Activated naive CD8-positive, alpha-beta T cell (primary cell): ENCODE results near the gene DOCK9.
"Not testable (repeated sequence)": the region's sequence is repeated elsewhere in the genome, so short reads cannot be mapped to it uniquely, and the experiment has no call there.

ENCODE experiments used
- H3K27ac Mint-ChIP-seq: one replicate; pipeline ENCODE4 v1.8.0; 2021; ENCODE audit warnings: mixed read lengths
- H3K27me3 Mint-ChIP-seq: one replicate; pipeline ENCODE4 v1.8.0; 2021; ENCODE audit warnings: mixed read lengths
- H3K36me3 Mint-ChIP-seq: one replicate; pipeline ENCODE4 v1.8.0; 2021; ENCODE audit warnings: mixed read lengths
- H3K4me1 Mint-ChIP-seq: one replicate; pipeline ENCODE4 v1.8.0; 2021; ENCODE audit warnings: low read depth, mixed read lengths
- H3K4me3 Mint-ChIP-seq: one replicate; pipeline ENCODE4 v1.8.0; 2021; ENCODE audit warnings: mild to moderate bottlenecking, mixed read lengths
- H3K9me3 Mint-ChIP-seq: one replicate; pipeline ENCODE4 v1.8.0; 2021; ENCODE audit warnings: low read depth, mixed read lengths

Gene DOCK9

DNA sequence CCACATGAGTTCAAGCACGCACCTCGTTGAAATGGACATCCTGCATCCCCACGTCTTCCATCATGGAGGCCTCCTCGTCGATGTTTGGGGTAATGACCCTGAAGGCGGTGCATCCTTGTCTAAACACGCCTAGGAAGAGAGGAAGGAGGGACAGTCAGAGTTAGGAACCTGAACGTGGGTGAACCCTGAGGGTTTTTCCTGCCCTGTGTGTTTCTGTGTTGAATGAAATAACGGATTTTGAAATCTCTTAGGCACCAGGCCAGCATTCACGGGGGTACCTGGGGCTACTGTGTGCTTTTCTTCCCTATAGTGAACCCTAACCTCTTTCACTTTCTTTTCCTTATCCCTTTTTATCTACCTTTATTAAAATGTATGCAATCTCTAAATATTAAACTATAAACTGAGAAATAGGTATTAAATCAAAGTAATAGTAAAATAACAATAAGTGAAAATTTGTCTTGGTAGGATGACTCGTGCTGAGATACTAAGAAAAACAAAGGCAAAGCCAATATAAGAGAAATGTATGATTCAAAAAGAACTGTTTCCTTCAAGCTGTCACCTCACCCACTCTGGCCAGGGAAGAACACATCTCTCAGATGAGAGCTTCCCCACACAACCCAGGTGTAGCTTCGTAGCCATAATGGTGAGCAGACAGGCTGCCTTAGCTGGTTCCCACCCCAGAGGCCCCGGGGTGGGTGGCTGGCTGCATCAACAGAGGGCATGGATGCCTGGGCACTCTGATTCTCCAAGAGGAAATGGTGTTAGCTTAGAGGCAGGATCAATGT, 153.3 kb downstream of the DOCK9 start:
- Mint-ChIP-seq H3K36me3 (peaks cover 26% of the 10 kb centered on the region), H3K4me3 (no peak overlapping the region), H3K27me3 (no peaks in the 10 kb centered on the region), H3K9me3 (no peaks in the 10 kb centered on the region), H3K27ac (no peak overlapping the region), H3K4me1 (peaks cover 10% of the 10 kb centered on the region)

DNA sequence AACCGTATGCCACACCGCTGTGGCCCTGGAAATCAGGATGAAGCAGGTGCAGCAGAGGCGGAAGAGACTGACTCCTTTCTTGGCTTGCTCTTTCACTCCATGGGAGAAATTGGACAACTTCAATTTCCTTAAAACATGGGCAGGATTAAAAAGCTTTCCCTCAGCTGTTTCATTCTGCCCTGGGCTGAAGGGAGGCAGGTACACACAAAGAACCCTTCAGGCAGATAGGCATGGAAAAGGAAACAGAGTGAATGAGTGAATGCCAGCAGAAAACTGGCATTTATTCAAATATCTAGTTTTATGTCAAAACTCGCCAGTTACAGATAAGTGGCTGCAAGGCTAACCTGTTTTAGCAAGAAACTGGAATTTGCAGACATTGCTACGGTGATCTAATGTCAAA, 154.4 kb downstream of the DOCK9 start:
- H3K27ac Mint-ChIP-seq: no peak overlapping the region
- H3K27me3 Mint-ChIP-seq: no peaks in the 10 kb centered on the region
- peaks cover 18% of the 10 kb centered on the region for H3K36me3 Mint-ChIP-seq
- H3K9me3 Mint-ChIP-seq: no peaks in the 10 kb centered on the region
- H3K4me1 Mint-ChIP-seq: peaks cover 10% of the 10 kb centered on the region
- H3K4me3 Mint-ChIP-seq: no peak overlapping the region

DNA sequence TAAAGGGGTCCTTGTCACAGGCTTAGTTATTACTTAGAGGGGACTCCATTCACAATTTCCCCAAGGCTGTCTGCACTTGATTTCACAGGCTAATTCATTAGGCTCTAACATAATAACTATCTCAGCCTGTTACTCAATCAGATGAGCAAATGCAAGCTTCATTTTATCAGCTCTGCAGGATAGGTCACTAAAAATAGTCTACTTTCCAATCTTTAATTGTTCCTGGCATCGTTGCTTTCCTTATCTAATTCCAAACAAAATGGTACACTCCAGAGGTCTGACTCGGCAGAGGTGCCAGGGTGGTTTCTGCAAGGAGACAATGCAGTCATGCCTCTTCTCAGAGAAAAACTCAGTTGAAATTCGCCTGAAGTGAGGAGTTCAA, 155.6 kb downstream of the DOCK9 start:
- Mint-ChIP-seq H3K4me3 (no peak overlapping the region), H3K27ac (no peak overlapping the region), H3K27me3 (no peaks in the 10 kb centered on the region), H3K4me1 (peaks cover 10% of the 10 kb centered on the region), H3K36me3 (peaks cover 15% of the 10 kb centered on the region), H3K9me3 (no peaks in the 10 kb centered on the region)

DNA sequence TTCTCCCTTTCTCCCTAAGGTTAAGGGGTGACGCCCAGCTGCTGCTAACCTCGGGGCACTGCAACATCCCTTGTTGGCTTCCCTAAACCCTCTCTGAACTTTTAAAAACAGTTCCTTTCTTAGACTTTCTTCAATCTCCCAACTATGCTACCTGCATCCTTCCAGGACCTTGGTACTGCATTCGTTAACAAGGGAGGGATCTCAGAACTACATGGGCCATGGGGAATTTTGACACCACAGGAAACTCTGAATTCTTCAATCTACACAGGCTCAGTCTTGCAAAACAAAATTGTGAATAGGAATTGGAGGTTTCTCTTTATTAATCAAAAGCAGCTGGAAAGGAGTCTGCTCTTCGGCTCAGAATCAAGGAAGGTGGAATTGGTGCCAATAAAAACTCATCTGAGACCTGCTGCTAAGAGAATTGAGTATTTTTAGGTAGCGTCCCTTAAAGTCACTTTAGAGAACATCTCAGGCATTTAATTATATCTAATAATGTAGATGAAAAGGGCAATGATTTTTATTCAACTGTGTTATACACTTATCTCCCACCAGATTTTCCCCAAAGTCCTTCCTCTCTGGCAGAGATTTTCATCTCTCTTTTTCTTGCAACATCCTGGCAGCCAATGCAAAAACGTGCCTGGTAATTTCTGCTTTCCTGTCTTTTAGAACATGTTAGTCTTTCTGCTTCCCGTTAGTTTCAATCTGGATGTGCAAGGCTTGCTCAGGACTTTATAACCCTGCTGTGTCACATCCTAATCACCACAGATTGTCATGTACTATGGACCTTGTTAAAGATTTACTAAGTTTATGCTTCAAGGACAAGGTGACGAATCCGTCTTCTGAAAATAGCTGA, 156.3 kb downstream of the DOCK9 start:
- no peaks in the 10 kb centered on the region for H3K9me3 Mint-ChIP-seq
- H3K36me3 Mint-ChIP-seq: peaks cover 15% of the 10 kb centered on the region
- H3K27ac Mint-ChIP-seq: no peak overlapping the region
- peaks cover 8% of the 10 kb centered on the region for H3K4me1 Mint-ChIP-seq
- no peak overlapping the region for H3K4me3 Mint-ChIP-seq
- no peaks in the 10 kb centered on the region for H3K27me3 Mint-ChIP-seq

DNA sequence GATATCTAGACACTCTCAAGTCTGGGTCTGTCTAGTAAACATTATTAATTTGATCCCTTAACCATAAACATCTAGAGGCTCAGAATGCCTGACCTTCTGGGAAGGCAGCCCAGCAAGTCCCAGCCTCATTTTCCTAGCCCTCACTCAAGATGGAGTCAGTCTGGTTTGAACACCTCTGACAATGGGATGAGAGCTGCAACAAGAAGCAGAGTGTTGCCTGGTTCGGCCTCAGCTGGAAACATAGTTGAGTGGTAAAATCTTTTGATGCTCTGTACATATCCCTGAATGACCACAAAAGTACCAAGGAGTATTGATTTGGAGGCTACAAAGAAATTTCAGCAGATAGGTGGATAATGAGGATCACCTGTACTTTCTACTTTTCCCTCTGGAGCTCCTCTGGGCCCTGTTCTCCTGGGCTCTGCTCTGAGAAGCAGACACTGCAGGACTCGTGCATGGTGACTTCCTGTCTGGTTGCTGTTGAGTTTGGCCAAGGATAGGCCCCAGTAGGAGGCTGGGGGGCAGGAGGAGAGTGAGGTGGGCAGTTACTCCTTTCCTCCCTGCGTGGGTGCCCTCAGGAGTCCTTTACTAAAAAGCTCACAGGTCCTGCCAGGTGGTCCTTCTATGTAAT, 157.0 kb downstream of the DOCK9 start:
- Mint-ChIP-seq H3K36me3 (peaks cover 19% of the 10 kb centered on the region), H3K27me3 (no peaks in the 10 kb centered on the region), H3K4me3 (no peak overlapping the region), H3K27ac (no peak overlapping the region), H3K9me3 (no peaks in the 10 kb centered on the region), H3K4me1 (peaks cover 2% of the 10 kb centered on the region)

DNA sequence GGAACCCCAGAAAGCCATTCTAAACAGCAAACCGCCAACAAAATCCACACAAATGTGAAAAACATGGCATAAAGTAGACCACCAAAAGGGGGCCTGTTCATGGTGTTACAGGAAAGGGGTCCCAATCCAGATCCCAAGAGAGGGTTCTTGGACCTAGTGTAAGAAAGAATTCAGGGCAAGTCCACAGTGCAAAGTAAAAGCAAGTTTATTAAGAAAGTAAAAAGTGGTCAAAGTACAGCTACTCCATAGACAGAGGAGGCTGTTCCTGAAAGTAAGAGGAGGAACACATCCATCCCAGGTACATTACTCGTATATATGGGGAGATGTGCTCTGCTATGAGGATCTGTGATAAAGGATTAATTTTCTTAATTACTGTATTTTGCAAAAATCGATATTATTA, 157.6 kb downstream of the DOCK9 start:
- Mint-ChIP-seq H3K9me3 (no peaks in the 10 kb centered on the region), H3K4me3 (no peak overlapping the region), H3K36me3 (peaks cover 19% of the 10 kb centered on the region), H3K27me3 (no peaks in the 10 kb centered on the region), H3K4me1 (peaks cover 2% of the 10 kb centered on the region), H3K27ac (no peak overlapping the region)

DNA sequence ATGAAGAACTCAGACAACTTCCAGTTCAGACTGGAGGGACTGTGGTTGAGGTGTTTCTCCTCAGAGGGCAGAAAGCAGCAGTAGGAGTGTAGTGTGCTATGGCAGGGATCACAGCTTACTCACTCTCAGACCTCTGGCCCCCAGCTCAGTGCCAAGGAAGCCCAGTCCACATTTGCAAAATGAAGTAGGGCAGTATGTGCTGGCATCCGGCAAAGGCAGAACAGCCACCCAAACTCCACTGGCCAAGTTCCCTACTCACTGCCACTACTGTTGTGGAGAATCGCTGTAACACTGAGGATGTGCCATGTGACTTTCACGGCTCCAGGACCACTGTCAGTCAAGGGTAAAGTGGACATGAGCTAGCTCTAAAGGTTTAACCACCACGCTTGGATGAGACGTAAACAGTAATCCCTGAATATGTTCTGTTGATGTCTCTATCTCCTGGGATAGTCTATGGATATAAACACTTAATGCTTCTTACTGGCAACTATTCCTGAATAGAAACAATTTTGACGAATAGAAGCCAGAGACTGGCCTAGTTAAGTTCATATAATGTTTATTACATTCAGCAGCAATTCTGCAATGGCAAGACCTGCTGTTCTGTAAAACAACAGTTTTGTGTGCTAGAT, 158.4 kb downstream of the DOCK9 start:
- Mint-ChIP-seq H3K27me3 (no peaks in the 10 kb centered on the region), H3K36me3 (peaks cover 16% of the 10 kb centered on the region), H3K9me3 (no peaks in the 10 kb centered on the region), H3K4me1 (no peaks in the 10 kb centered on the region), H3K4me3 (no peak overlapping the region), H3K27ac (no peak overlapping the region)

DNA sequence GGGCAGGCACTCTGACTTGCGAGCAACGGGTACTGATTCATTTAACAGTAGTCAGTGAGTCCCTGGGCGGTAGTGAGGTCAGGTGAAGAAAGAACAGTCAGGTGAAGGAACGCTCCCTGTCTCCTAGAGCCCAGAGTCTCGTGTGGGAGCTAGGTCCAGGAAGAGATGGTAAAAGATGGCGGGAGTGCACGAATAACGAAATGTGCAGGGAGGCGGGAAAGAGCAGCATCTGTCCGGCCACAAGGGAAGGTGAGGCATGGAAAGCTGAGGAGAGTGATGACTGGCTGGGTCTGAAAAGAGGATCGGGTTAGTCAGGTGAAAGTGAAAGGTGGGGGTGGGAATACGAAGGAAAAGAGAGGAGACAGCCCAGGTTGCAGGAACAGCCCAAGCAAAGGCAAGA, 161.5 kb downstream of the DOCK9 start:
- Mint-ChIP-seq H3K4me3 (no peak overlapping the region), H3K4me1 (no peaks in the 10 kb centered on the region), H3K36me3 (peaks cover 7% of the 10 kb centered on the region), H3K9me3 (no peaks in the 10 kb centered on the region), H3K27me3 (no peaks in the 10 kb centered on the region), H3K27ac (no peak overlapping the region)

DNA sequence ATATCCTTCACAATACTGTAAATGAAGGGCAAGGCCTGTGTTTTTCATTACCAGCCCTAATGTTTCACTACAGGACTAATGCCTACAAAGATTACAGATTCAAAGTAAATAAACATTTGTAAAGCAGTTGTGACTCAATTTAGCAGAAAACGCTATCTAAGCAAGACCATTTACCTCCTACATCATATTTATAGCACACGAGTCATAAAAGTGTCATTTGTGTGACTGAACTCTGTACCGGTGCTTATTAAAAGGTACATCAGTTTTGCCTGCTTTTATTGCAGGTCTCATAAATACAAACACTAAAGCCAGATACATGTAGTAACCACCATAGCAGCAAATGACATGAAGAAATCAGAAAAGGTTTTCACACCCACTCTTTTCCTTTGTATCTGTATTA, 163.9 kb downstream of the DOCK9 start:
- Mint-ChIP-seq H3K4me3 (no peak overlapping the region), H3K27ac (no peak overlapping the region), H3K9me3 (no peaks in the 10 kb centered on the region), H3K36me3 (peaks cover 13% of the 10 kb centered on the region), H3K4me1 (no peaks in the 10 kb centered on the region), H3K27me3 (no peaks in the 10 kb centered on the region)

DNA sequence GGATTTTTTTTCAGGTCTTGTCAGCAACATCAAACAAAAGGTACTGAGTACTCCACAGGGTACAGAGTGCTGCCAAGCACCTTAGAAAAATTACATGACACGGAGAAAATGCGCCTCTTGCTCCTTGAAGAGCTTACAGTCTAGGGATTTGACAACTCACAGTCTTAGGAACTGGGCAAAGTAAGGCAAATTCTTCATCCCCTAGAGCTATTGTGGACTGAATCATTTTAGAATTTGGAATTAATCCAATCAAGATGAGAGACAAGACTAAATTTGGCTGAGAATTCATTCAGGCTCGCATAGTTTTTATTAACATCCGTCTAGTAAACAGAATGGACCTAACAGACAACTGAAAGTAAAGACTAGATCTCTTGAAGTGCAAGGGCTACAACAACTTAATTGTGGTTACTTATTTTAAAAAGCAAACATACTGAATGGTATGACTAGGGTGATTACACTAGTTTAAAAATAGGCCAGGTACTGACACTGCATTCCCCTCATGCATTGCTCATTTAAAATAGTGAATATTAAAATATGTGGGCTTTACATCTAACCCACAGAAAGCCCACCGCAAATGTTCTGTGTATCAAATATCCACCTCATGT, 165.6 kb downstream of the DOCK9 start:
- H3K27ac Mint-ChIP-seq, H3K9me3 Mint-ChIP-seq, H3K4me3 Mint-ChIP-seq, H3K27me3 Mint-ChIP-seq, H3K4me1 Mint-ChIP-seq: not testable (repeated sequence)
- peaks cover 17% of the 10 kb centered on the region for H3K36me3 Mint-ChIP-seq

DNA sequence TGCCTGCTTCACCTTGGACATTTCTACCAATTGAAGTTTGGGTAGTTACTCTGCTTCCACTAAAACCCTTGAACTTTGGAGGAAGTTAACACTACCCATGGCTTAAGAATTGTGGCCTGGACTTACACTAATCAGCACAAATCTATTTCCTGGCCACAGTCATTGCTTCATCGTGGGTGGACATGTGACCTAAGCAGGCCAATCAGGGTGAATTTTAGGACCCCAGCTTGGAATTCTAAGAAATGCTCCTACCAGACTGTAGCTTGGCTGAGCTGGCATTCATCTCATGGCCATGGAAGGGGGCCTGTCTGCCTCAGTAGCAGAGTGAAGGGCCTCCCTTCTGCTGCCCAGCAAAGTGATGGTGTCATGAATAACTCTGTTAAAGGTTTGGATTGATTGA, 167.1 kb downstream of the DOCK9 start:
- Mint-ChIP-seq H3K27me3 (no peaks in the 10 kb centered on the region), H3K36me3 (peaks cover 12% of the 10 kb centered on the region), H3K4me1 (no peaks in the 10 kb centered on the region), H3K4me3 (no peak overlapping the region), H3K9me3 (no peaks in the 10 kb centered on the region), H3K27ac (no peak overlapping the region)

DNA sequence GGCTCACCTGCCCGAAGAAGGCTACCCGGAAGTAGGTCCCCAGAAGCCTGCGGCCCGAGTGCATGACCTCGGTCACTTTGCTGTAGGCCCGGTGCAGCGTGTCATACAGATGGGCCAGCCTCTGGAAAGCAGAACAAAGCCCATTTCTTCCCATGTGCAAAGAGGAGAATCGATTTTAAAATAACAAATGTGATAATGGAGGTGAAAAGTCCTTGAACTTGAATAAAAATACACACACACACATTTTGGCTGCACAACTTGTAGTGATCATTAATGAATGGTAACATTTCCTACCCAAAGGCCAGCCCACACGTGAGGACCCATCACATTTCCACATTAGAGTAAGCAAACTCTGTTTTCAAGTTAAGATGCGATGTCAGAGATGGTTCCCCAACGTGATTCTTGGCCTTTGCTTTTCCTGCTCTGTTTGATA, 168.5 kb downstream of the DOCK9 start:
- Mint-ChIP-seq H3K9me3 (no peaks in the 10 kb centered on the region), H3K27ac (no peak overlapping the region), H3K4me3 (no peak overlapping the region), H3K36me3 (peaks cover 17% of the 10 kb centered on the region), H3K27me3 (no peaks in the 10 kb centered on the region), H3K4me1 (no peaks in the 10 kb centered on the region)

DNA sequence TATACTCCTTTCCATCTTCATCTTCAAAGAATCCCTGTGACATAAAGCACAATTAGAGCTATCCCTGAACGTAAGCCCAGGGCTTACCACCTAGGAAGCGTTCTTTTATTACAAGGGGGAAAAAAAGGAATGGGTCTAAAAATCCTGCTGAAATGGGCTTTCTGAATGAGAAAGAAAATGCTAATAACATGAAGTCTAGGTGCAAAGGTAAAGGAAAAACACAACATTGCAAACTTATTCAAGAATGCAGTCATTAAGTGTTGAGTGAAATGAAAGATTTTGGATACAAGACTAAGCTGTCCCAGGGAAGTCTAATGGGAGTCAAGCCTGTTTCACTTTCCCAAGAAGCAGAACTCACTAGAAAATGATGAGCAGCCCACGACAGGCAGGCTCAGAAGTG, 170.1 kb downstream of the DOCK9 start:
- Mint-ChIP-seq H3K27ac (no peak overlapping the region), H3K36me3 (peaks cover 17% of the 10 kb centered on the region), H3K9me3 (no peaks in the 10 kb centered on the region), H3K27me3 (no peaks in the 10 kb centered on the region), H3K4me1 (no peaks in the 10 kb centered on the region), H3K4me3 (no peak overlapping the region)

DNA sequence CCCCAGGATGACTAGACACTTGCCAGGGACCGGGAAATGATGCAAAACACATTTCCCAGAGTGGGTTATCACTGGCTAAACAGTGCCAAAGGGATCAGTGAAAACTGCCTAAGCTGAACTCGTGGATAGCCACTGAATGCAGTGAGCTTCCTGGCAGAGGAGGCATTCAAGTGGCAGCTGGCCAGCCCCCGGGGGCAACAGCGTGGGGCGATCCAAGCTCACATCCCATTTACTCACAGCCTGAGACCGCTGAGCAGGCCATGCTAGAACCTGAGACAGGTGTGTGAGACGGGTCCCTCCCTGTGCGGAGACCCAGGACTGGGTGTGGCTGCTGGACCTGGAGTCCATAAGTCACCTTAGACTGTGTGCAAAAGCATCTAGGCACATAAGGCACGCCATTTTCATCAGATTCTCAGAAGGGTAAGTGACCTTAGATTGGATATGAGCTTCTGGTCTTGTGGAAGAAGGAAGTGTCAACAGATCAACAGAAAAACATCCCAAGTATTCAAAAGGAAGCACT, 173.5 kb downstream of the DOCK9 start:
- Mint-ChIP-seq H3K36me3 (peaks cover 15% of the 10 kb centered on the region), H3K27ac (no peak overlapping the region), H3K27me3 (no peaks in the 10 kb centered on the region), H3K4me1 (no peaks in the 10 kb centered on the region), H3K4me3 (no peak overlapping the region), H3K9me3 (no peaks in the 10 kb centered on the region)
